Inferior parietal cortex (tissue), 1 donor: ENCODE results near the gene DUSP12.
"Not testable (repeated sequence)": the region's sequence is repeated elsewhere in the genome, so short reads cannot be mapped to it uniquely, and the experiment has no call there.

Source experiments
- DNase-seq: peaks from one replicate; pipeline ENCODE4 v3.0.0-alpha.2; 2016; ENCODE audit errors: extremely low spot score

DUSP12 gene

GRCh38 chr1:161749509-161750407 lies at the start of gene DUSP12:
DUSP12 (plus strand) TSS chr1:161749786; CDS start chr1:161749802, 16 bp downstream.
- DNase-seq: peak; percentile 92

GRCh38 chr1:161702250-161702649 lies 47.3 kb upstream of the DUSP12 start:
- no peak for DNase-seq

GRCh38 chr1:161705537-161705936 lies 44.0 kb upstream of the DUSP12 start:
- no peak for DNase-seq

GRCh38 chr1:161706113-161706481 lies 43.5 kb upstream of the DUSP12 start:
- no peak for DNase-seq

GRCh38 chr1:161706482-161707347 lies 42.9 kb upstream of the DUSP12 start, which contains the start of gene FCRLA:
FCRLA (plus strand) TSS chr1:161707229; CDS start chr1:161707265, 36 bp downstream.
- DNase-seq: peak; percentile 52

- no peak for DNase-seq
Measured at GRCh38 chr1:161707503-161707902, 42.1 kb upstream of the DUSP12 start.

- no peak for DNase-seq
Measured at GRCh38 chr1:161709373-161709772, 40.2 kb upstream of the DUSP12 start.

- DNase-seq: no peak
Measured at GRCh38 chr1:161710560-161710959, 39.0 kb upstream of the DUSP12 start.

GRCh38 chr1:161718559-161719324 lies 30.8 kb upstream of the DUSP12 start:
- no peak for DNase-seq

GRCh38 chr1:161719325-161719611 lies 30.3 kb upstream of the DUSP12 start:
- DNase-seq: no peak

GRCh38 chr1:161720422-161720821 lies 29.2 kb upstream of the DUSP12 start:
- DNase-seq: no peak

- DNase-seq: no peak
Measured at GRCh38 chr1:161720956-161721737, 28.4 kb upstream of the DUSP12 start, which contains the start of gene FCRLB. FCRLB (plus strand) TSS chr1:161721544; CDS start chr1:161722673, 1,129 bp downstream.

GRCh38 chr1:161721738-161722343 lies 27.7 kb upstream of the DUSP12 start:
- no peak for DNase-seq

- no peak for DNase-seq
Measured at GRCh38 chr1:161722406-161722805, 27.2 kb upstream of the DUSP12 start.

- no peak for DNase-seq
Measured at GRCh38 chr1:161723459-161724141, 26.0 kb upstream of the DUSP12 start.

GRCh38 chr1:161725258-161725907 lies 24.2 kb upstream of the DUSP12 start:
- not testable (repeated sequence) for DNase-seq

GRCh38 chr1:161725908-161726472 lies 23.6 kb upstream of the DUSP12 start:
- peak; percentile 45 for DNase-seq

GRCh38 chr1:161726473-161727255 lies 22.9 kb upstream of the DUSP12 start:
- DNase-seq: peak; percentile 43
